H1 (cell line): ENCODE results near the gene TSPEAR. TPM values are rescaled to one million over a fixed set of nuclear protein-coding genes. Genes with fewer than 3 reads are reported as not detected.

Experiments
- CTCF ChIA-PET: fragments of 300-600 bp; sonication (Branson Sonifier 250); formaldehyde crosslinking; loops from one replicate; lab custom pipeline; 2021; ENCODE audit not compliant: partially characterized antibody; lab: Charles Lee
- POLR2A ChIA-PET: fragments of 300-600 bp; sonication (Branson Sonifier 250); formaldehyde crosslinking; loops from one replicate; lab custom pipeline; 2021; ENCODE audit warnings: inconsistent platforms; ENCODE audit not compliant: partially characterized antibody; lab: Charles Lee
- DNase-seq, 2 experiments: peaks; one replicate each; pipeline versions ENCODE4 v3.0.0 to v3.0.0-alpha.2; 2010 to 2022; ENCODE audit warnings: low spot score in 2 of 2, low read depth in 1 of 2, mixed read lengths in 1 of 2
- FAIRE-seq: peaks from 2 replicates; lab custom pipeline; 2011; peaks lifted over from hg19 to GRCh38; lab: Jason Lieb, UNC
- H2AFZ ChIP-seq: 2 replicates; pipeline ENCODE4 v1.8.1; 2012; ENCODE audit warnings: low read length, inconsistent platforms
- H2AK5ac ChIP-seq: 2 replicates; pipeline ENCODE4 v1.6.1; 2013; ENCODE audit warnings: low read depth, low read length
- H2BK120ac ChIP-seq: replicated peaks from 2 replicates; pipeline ENCODE3; 2013; ENCODE audit warnings: low read depth, low read length, inconsistent platforms
- H2BK12ac ChIP-seq: 2 replicates; pipeline ENCODE4 v1.6.1; 2013; ENCODE audit warnings: low read depth, low read length
- H2BK15ac ChIP-seq: 2 replicates; pipeline ENCODE4 v1.6.1; 2013; ENCODE audit warnings: low read length
- H2BK20ac ChIP-seq: 2 replicates; pipeline ENCODE4 v1.6.1; 2013; ENCODE audit warnings: low read length
- H2BK5ac ChIP-seq: 2 replicates; pipeline ENCODE4 v1.6.1; 2013; ENCODE audit warnings: low read depth, low read length
- H3K14ac ChIP-seq: 2 replicates; pipeline ENCODE4 v1.6.1; 2013; ENCODE audit warnings: inconsistent platforms; ENCODE audit not compliant: insufficient read length
- H3K18ac ChIP-seq: 2 replicates; pipeline ENCODE4 v1.6.1; 2013; ENCODE audit warnings: low read length; ENCODE audit errors: extremely low read depth
- H3K23ac ChIP-seq: 2 replicates; pipeline ENCODE4 v1.6.1; 2013; ENCODE audit warnings: inconsistent platforms; ENCODE audit not compliant: insufficient read length
- H3K23me2 ChIP-seq: 2 replicates; pipeline ENCODE4 v1.6.1; 2013; ENCODE audit warnings: low read depth, low read length
- H3K27ac ChIP-seq: 2 replicates; pipeline ENCODE4 v1.6.1; 2011; ENCODE audit warnings: low read depth, low read length, inconsistent platforms
- H3K27me3 ChIP-seq, 4 experiments: replicated peaks in 1 of 4; 1 replicate in 1 of 4; 2 replicates in 3 of 4; pipeline versions ENCODE4 v1.6.1 to v1.8.1; 2011 to 2013; ENCODE audit warnings: low read length in 3 of 4, mild to moderate bottlenecking in 3 of 4, inconsistent platforms in 2 of 4, mixed read lengths in 2 of 4, moderate library complexity in 1 of 4; ENCODE audit not compliant: control insufficient read depth in 3 of 4, insufficient read depth in 3 of 4; ENCODE audit errors: extremely low read depth in 1 of 4
- H3K36me3 ChIP-seq, 4 experiments: 2 replicates each; pipeline versions ENCODE4 v1.6.1 to v1.8.1; 2011 to 2013; ENCODE audit warnings: mild to moderate bottlenecking in 4 of 4, low read length in 3 of 4, moderate library complexity in 2 of 4, control low read depth in 1 of 4, inconsistent platforms in 1 of 4; ENCODE audit not compliant: insufficient read depth in 4 of 4, control insufficient read depth in 2 of 4
- H3K4ac ChIP-seq: replicated peaks from 2 replicates; pipeline ENCODE3; 2013; ENCODE audit warnings: low read length, low read depth, mixed read lengths, inconsistent platforms; ENCODE audit not compliant: insufficient read length
- H3K4me1 ChIP-seq, 4 experiments: replicated peaks in 1 of 4; 1 replicate in 1 of 4; 2 replicates in 3 of 4; pipeline versions ENCODE4 v1.6.1 to v1.8.1; 2011 to 2013; ENCODE audit warnings: low read length in 3 of 4, inconsistent platforms in 2 of 4, mixed read lengths in 1 of 4; ENCODE audit not compliant: insufficient read depth in 4 of 4, control insufficient read depth in 3 of 4
- H3K4me2 ChIP-seq, 2 experiments: 2 replicates each; pipeline versions ENCODE4 v1.6.1 to v1.8.1; 2011 to 2013; ENCODE audit warnings: low read depth in 2 of 2, low read length in 2 of 2, control low read depth in 1 of 2, inconsistent platforms in 1 of 2, mild to moderate bottlenecking in 1 of 2; ENCODE audit not compliant: insufficient read depth in 1 of 2
- H3K4me3 ChIP-seq, 4 experiments: fragments of 200-600, 300-600 bp in 1 of 4; sonication (generic), shearing (Covaris generic), sonication (Bioruptor Twin) in 1 of 4; 2 replicates each; pipeline versions ENCODE4 v1.5.1 to v1.8.1; 2011 to 2016; ENCODE audit warnings: low read length in 4 of 4, low read depth in 3 of 4, control low read depth in 2 of 4, inconsistent platforms in 2 of 4, mild to moderate bottlenecking in 2 of 4, mixed read lengths in 1 of 4, moderate library complexity in 1 of 4; ENCODE audit not compliant: insufficient read depth in 2 of 4; ENCODE audit errors: extremely low read depth in 1 of 4
- H3K56ac ChIP-seq: replicated peaks from 2 replicates; pipeline ENCODE3; 2013; ENCODE audit warnings: low read depth, mild to moderate bottlenecking, mixed read lengths, low read length, inconsistent platforms; ENCODE audit not compliant: insufficient read length
- H3K79me1 ChIP-seq: 2 replicates; pipeline ENCODE4 v1.6.1; 2013; ENCODE audit warnings: low read depth, low read length, control low read depth
- H3K79me2 ChIP-seq, 2 experiments: 2 replicates each; pipeline versions ENCODE4 v1.6.1 to v1.8.1; 2012 to 2013; ENCODE audit warnings: low read length in 2 of 2, mild to moderate bottlenecking in 2 of 2, inconsistent platforms in 1 of 2; ENCODE audit not compliant: insufficient read depth in 2 of 2, control insufficient read depth in 1 of 2
- H3K9ac ChIP-seq, 4 experiments: replicated peaks in 1 of 4; 1 replicate in 1 of 4; 2 replicates in 3 of 4; pipeline versions ENCODE4 v1.6.1 to v1.8.1; 2011 to 2013; ENCODE audit warnings: low read depth in 3 of 4, low read length in 3 of 4, control low read depth in 2 of 4, mild to moderate bottlenecking in 2 of 4, moderate library complexity in 2 of 4, inconsistent platforms in 1 of 4; ENCODE audit errors: extremely low read depth in 1 of 4
- H3K9me3 ChIP-seq, 2 experiments: 2 replicates each; pipeline versions ENCODE4 v1.6.1 to v1.8.1; 2012 to 2013; ENCODE audit warnings: mild to moderate bottlenecking in 2 of 2, moderate library complexity in 2 of 2, control low read depth in 1 of 2, inconsistent platforms in 1 of 2, low read depth in 1 of 2, low read length in 1 of 2, mixed read lengths in 1 of 2; ENCODE audit not compliant: insufficient read depth in 2 of 2
- H4K20me1 ChIP-seq, 2 experiments: replicated peaks in 1 of 2; 2 replicates each; pipeline versions ENCODE3 to v1.8.1; 2011 to 2013; ENCODE audit warnings: inconsistent platforms in 2 of 2, low read length in 2 of 2, mild to moderate bottlenecking in 1 of 2; ENCODE audit not compliant: insufficient read depth in 2 of 2, control insufficient read depth in 1 of 2
- H4K5ac ChIP-seq: 2 replicates; pipeline ENCODE4 v1.6.1; 2013; ENCODE audit warnings: low read length, low read depth, mixed read lengths, inconsistent platforms; ENCODE audit not compliant: insufficient read length
- H4K8ac ChIP-seq: 2 replicates; pipeline ENCODE4 v1.8.0; 2013; ENCODE audit warnings: mild to moderate bottlenecking, moderate library complexity, low read length, inconsistent platforms; ENCODE audit not compliant: insufficient read depth; ENCODE audit errors: extremely low read depth
- H4K91ac ChIP-seq: replicated peaks from 2 replicates; pipeline ENCODE3; 2013; ENCODE audit warnings: low read length, mixed read lengths, inconsistent platforms; ENCODE audit not compliant: insufficient read length
- CBX8 ChIP-seq: fragments of 300-800, 300-1000 bp; sonication (generic); IDR thresholded peaks from 2 replicates; pipeline ENCODE4 v1.7.1; 2016; ENCODE audit warnings: low read depth, low read length, borderline replicate concordance
- CHD1 ChIP-seq: IDR thresholded peaks from 2 replicates; pipeline ENCODE4 v1.6.1; 2012; ENCODE audit warnings: low read depth, low read length, improper control_type of control experiment
- HDAC6 ChIP-seq: IDR thresholded peaks from one replicate; pipeline ENCODE4 v1.7.1; 2012; ENCODE audit warnings: low read depth, mild to moderate bottlenecking, inconsistent platforms, low read length, moderate library complexity
- KDM4A ChIP-seq: IDR thresholded peaks from one replicate; pipeline ENCODE4 v1.7.1; 2012; ENCODE audit warnings: low read depth, mild to moderate bottlenecking, moderate library complexity, low read length, inconsistent platforms; ENCODE audit not compliant: severe bottlenecking
- POU5F1 ChIP-seq: IDR thresholded peaks from 2 replicates; pipeline ENCODE4 v1.6.1; 2011; ENCODE audit warnings: low read depth, mild to moderate bottlenecking, low read length, moderate library complexity
- RBBP5 ChIP-seq: IDR thresholded peaks from 2 replicates; pipeline ENCODE4 v1.7.1; 2012; ENCODE audit warnings: low read depth, mild to moderate bottlenecking, inconsistent platforms, low read length, moderate library complexity, borderline replicate concordance
- SIRT6 ChIP-seq: IDR thresholded peaks from one replicate; pipeline ENCODE4 v1.7.1; 2012; ENCODE audit warnings: low read length, inconsistent platforms
- SIX5 ChIP-seq: IDR thresholded peaks from 2 replicates; pipeline ENCODE4 v1.6.1; 2011; ENCODE audit warnings: mild to moderate bottlenecking, low read depth, low read length
- SP4 ChIP-seq: IDR thresholded peaks from 2 replicates; pipeline ENCODE4 v1.6.1; 2012; ENCODE audit warnings: low read length, inconsistent platforms
- TAF1 ChIP-seq: IDR thresholded peaks from 2 replicates; pipeline ENCODE4 v1.6.1; 2011; ENCODE audit warnings: mild to moderate bottlenecking, low read depth, low read length
- TCF12 ChIP-seq: IDR thresholded peaks from 2 replicates; pipeline ENCODE4 v1.6.1; 2011; ENCODE audit warnings: low read depth, mild to moderate bottlenecking, low read length
- ZNF274 ChIP-seq: IDR thresholded peaks from 2 replicates; pipeline ENCODE4 v1.7.0; 2012; ENCODE audit warnings: low read length, borderline replicate concordance; ENCODE audit errors: extremely low read depth
- WGBS, 2 experiments: shearing (Covaris generic) in 1 of 2; methylation state at CpG; one replicate each; pipeline versions ENCODE4 v1.1.6 to v1.1.7; 2013 to 2015; ENCODE audit warnings: low lambda C conversion rate in 2 of 2, mixed read lengths in 2 of 2, inconsistent platforms in 1 of 2, low coverage in 1 of 2, missing lambda C conversion rate in 1 of 2; ENCODE audit not compliant: insufficient replicate concordance in 2 of 2, insufficient coverage in 1 of 2, insufficient read length in 1 of 2; ENCODE audit errors: extremely low coverage in 1 of 2, missing lambda C conversion rate in 1 of 2; 5-methylcytosine and 5-hydroxymethylcytosine counted together
- polyA plus RNA-seq, 7 experiments: library from polyadenylated mRNA; depleted of rRNA in 3 of 7; stranded (reverse) in 5 of 7; unstranded in 2 of 7; fragments of >200 nt in 5 of 7; fragments of 200-250 nt in 2 of 7; gene quantifications; 1 replicate in 5 of 7; 2 replicates in 1 of 7; 4 replicates in 1 of 7; pipeline versions ENCODE4 v1.2.1 to v1.2.3, GENCODE V29; 2011 to 2013; ENCODE audit warnings: missing spikeins in 2 of 7, mixed read lengths in 2 of 7
- total RNA-seq: library from RNA; stranded (reverse); fragmentation: NEBNext Ultra II Directional; extraction: Animal tissue kit (Norgen Biotek cat#: 25700); gene quantifications from 2 replicates; pipeline ENCODE4 v1.2.1, GENCODE V29; 2021
- TF ChIP-seq, protein P1 (sequence below): IDR thresholded peaks from 2 replicates; pipeline ENCODE4 v1.6.1; 2011; ENCODE audit warnings: low read length, improper control_type of control experiment

Gene TSPEAR
- total and polyA plus RNA-seq, 2 of the 8 experiments (the other 6 are each of a cell fraction or from before 2014, with no cell fraction given): 0.58 to 0.89 TPM

DNA sequence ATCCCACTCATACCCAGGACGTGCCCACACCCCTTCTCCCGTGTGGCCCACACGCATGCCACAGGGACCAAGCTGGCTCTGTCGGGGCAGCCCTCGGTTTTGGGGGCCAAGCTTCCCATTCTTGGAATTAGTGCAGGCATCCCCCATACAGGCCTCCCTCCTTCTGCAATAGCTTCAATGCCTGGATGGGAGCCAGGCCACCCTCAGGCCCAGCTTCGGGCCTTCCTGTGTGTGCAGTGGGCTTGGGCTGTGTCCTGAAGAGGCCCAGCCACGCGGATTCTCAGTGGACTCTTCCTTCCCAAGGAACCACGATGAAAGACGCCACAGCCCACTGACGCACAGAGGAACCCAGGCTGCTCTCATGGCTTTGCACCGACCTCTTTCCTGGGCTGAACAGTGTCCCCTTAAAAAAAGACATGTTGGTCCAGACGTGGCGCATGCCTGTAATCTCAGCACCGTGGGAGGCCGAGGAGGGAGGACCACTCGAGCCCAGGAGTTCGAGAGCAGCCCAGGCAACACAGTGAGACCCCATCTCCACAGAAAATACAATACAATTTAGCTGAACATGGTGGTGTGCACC lies 61.8 kb downstream of the TSPEAR start:
- Histone ChIP-seq H3K9me3 (no peaks in the 10 kb centered on the region; a peak in 1 of 4 replicates), H3K23me2 (no peaks in the 10 kb centered on the region), H3K14ac (no peak overlapping the region), H2BK12ac (no peak overlapping the region), H3K27ac (no peak overlapping the region), H3K4me2 (no peak overlapping the region), H3K79me2 (no peaks in the 10 kb centered on the region), H2AK5ac (no peak overlapping the region), H3K36me3 (no peaks in the 10 kb centered on the region), H4K8ac (peak overlapping the region; percentile 51; the same call in 1 of the 2 replicates), H4K20me1 (no peaks in the 10 kb centered on the region), H2BK20ac (no peak overlapping the region), H3K4ac (no peak overlapping the region), H2BK5ac (no peak overlapping the region), H3K4me1 (peaks cover 0 to 14% (median 4%) of the 10 kb centered on the region in 4 experiments; a peak in 3 of 7 replicates), H3K18ac (no peak overlapping the region), H2BK15ac (no peak overlapping the region), H3K56ac (no peak overlapping the region), H3K27me3 (peaks cover 0 to 2% (median 0%) of the 10 kb centered on the region in 4 experiments; a peak in 1 of 7 replicates), H3K4me3 (no peak overlapping the region), H4K91ac (no peak overlapping the region), H3K9ac (no peak overlapping the region), H3K23ac (no peak overlapping the region), H2BK120ac (no peak overlapping the region), H4K5ac (no peak overlapping the region), H2AFZ (no peak overlapping the region), H3K79me1 (no peaks in the 10 kb centered on the region; the same call in 1 of the 2 replicates)
- FAIRE-seq (no peak), DNase-seq (no peak)
- POLR2A ChIA-PET: no interaction called here
- CTCF ChIA-PET: interaction anchor here (0.7 to 1.3 kb wide), 3 partner anchors 26 to 144 kb away, joined by 3 to 4 read pairs (median 3); no protein-coding TSS in a partner anchor
- TF ChIP-seq ZNF274: no peak
- no peak for TF ChIP-seq RBBP5
- TF ChIP-seq, protein P1, sequence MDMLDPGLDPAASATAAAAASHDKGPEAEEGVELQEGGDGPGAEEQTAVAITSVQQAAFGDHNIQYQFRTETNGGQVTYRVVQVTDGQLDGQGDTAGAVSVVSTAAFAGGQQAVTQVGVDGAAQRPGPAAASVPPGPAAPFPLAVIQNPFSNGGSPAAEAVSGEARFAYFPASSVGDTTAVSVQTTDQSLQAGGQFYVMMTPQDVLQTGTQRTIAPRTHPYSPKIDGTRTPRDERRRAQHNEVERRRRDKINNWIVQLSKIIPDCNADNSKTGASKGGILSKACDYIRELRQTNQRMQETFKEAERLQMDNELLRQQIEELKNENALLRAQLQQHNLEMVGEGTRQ: no peak
- TF ChIP-seq CHD1: no peak
- TF ChIP-seq TAF1: no peak
- TF ChIP-seq SIX5: no peak
- no peak for TF ChIP-seq KDM4A
- TF ChIP-seq SIRT6: no peak
- no peak for TF ChIP-seq TCF12
- TF ChIP-seq POU5F1: no peak
- TF ChIP-seq CBX8: no peak
- no peak for TF ChIP-seq HDAC6
- TF ChIP-seq SP4: no peak
- 88% methylated on average over 18 of the region's 18 CpGs; no CpG with 5 or more reads in 1 of the 2 experiments for WGBS, 2 experiments
